OCI-LY3 (cell line): ENCODE data around the gene PARD3.

ENCODE experiments used
- EZH2phosphoT487 ChIP-seq: fragments of 200-600 bp; shearing (Covaris generic); IDR thresholded peaks from 2 replicates; pipeline ENCODE4 v1.6.1; 2018; ENCODE audit warnings: antibody characterized with exemption, mixed run types, low read depth
- TF ChIP-seq, protein P1 (sequence below): fragments of 200-600, 300-600 bp; sonication (generic); IDR thresholded peaks from 2 replicates; pipeline ENCODE4 v1.5.1; 2014; ENCODE audit warnings: antibody characterized with exemption, low read length, low read depth

DNA sequence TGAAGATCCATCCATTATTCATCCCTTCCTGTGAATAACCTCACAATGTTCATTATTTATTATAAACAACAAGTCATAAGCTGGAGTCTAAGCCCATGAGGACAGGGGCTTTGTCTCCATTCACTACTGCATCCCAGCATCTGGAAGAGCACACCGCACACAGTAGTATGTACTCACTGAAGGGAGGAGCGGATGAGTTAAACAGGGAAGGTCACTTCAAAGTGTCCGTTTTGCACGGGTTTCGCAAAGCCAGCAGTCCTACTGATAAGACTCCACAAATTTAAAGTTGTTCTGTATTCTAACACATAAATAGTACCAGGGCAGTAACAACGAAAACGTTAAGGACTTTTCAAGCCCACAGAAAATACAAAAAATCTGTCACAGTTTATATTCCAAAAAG is 167.9 kb downstream of the PARD3 start:
- TF ChIP-seq, protein P1, sequence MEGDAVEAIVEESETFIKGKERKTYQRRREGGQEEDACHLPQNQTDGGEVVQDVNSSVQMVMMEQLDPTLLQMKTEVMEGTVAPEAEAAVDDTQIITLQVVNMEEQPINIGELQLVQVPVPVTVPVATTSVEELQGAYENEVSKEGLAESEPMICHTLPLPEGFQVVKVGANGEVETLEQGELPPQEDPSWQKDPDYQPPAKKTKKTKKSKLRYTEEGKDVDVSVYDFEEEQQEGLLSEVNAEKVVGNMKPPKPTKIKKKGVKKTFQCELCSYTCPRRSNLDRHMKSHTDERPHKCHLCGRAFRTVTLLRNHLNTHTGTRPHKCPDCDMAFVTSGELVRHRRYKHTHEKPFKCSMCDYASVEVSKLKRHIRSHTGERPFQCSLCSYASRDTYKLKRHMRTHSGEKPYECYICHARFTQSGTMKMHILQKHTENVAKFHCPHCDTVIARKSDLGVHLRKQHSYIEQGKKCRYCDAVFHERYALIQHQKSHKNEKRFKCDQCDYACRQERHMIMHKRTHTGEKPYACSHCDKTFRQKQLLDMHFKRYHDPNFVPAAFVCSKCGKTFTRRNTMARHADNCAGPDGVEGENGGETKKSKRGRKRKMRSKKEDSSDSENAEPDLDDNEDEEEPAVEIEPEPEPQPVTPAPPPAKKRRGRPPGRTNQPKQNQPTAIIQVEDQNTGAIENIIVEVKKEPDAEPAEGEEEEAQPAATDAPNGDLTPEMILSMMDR = no peak
- no peak for TF ChIP-seq EZH2phosphoT487
